K562 (cell line): ENCODE measurements around the gene PPARD. TPM values are rescaled to one million over a fixed set of nuclear protein-coding genes. Genes with fewer than 3 reads are reported as not detected.
A peak's percentile ranks its signal among the peaks of the same experiment; 100 is the strongest.

Experiments
- BCL6 ChIP-seq: fragments of 250-450 bp; sonication (Bioruptor Pico); IDR thresholded peaks from 2 replicates; pipeline ENCODE4 v1.4.0; 2020
- CEBPG ChIP-seq, 3 experiments: fragments of 200-800 bp in 1 of 3; sonication (Bioruptor generic) in 1 of 3; sonication (generic) in 1 of 3; formaldehyde crosslinking in 1 of 3; IDR thresholded peaks in 2 of 3; conservative IDR thresholded peaks in 1 of 3; 2 replicates each; pipeline versions ENCODE4 v1.6.1 to v1.8.0; 2016 to 2022; ENCODE audit warnings: missing compliant biosample characterization in 2 of 3, missing genetic modification characterization in 2 of 3, mild to moderate bottlenecking in 1 of 3, missing genetic modification reagents in 1 of 3
- CHAMP1 ChIP-seq: fragments of 450-650 bp; IDR thresholded peaks from 2 replicates; pipeline ENCODE4 v1.6.1; 2016; ENCODE audit warnings: mild to moderate bottlenecking
- CHD4 ChIP-seq: fragments of 200-600 bp; sonication (generic); IDR thresholded peaks from 3 replicates; pipeline ENCODE4 v1.6.1; 2012; ENCODE audit warnings: low read depth, mild to moderate bottlenecking, mixed read lengths, low read length, inconsistent platforms; ENCODE audit not compliant: insufficient read depth, insufficient replicate concordance, poor library complexity, severe bottlenecking
- GABPA ChIP-seq: fragments of 200-800 bp; sonication (Bioruptor generic); conservative IDR thresholded peaks from 2 replicates; pipeline ENCODE4 v1.6.1; 2016; ENCODE audit warnings: low read depth, missing genetic modification characterization, missing compliant biosample characterization
- HMGN3 ChIP-seq: IDR thresholded peaks from 2 replicates; pipeline ENCODE4 v1.6.1; 2011; ENCODE audit warnings: borderline replicate concordance, low read depth, mild to moderate bottlenecking, mixed read lengths, low read length; ENCODE audit not compliant: insufficient read length; ENCODE audit errors: extremely low read depth
- KHSRP ChIP-seq: fragments of 450-650 bp; IDR thresholded peaks from 2 replicates; pipeline ENCODE4 v1.6.1; 2017
- MAFF ChIP-seq: IDR thresholded peaks from 2 replicates; pipeline ENCODE4 v1.6.1; 2012; ENCODE audit warnings: low read length, improper control_type of control experiment
- MXI1 ChIP-seq: IDR thresholded peaks from 2 replicates; pipeline ENCODE4 v1.6.1; 2011; ENCODE audit warnings: low read depth, mild to moderate bottlenecking, improper control_type of control experiment, low read length
- NR1H2 ChIP-seq: sonication (generic); formaldehyde crosslinking; IDR thresholded peaks from 2 replicates; pipeline ENCODE4 v1.4.0; 2020; ENCODE audit warnings: mild to moderate bottlenecking, missing genetic modification reagents
- PATZ1 ChIP-seq: fragments of 250-450 bp; sonication (Bioruptor Pico); IDR thresholded peaks from 2 replicates; pipeline ENCODE4 v1.5.0; 2020; ENCODE audit warnings: mild to moderate bottlenecking, borderline replicate concordance
- RCOR1 ChIP-seq, 2 experiments: IDR thresholded peaks; 2 replicates each; pipeline ENCODE4 v1.6.1; 2012; ENCODE audit warnings: low read depth in 2 of 2, low read length in 2 of 2, borderline replicate concordance in 1 of 2, improper control_type of control experiment in 1 of 2
- RUNX1 ChIP-seq: sonication (generic); IDR thresholded peaks from 2 replicates; pipeline ENCODE4 v1.6.1; 2016; ENCODE audit warnings: antibody characterized with exemption, low read depth
- SIX5 ChIP-seq, 2 experiments: IDR thresholded peaks; 2 replicates each; pipeline ENCODE4 v1.6.1; 2011; ENCODE audit warnings: low read length in 2 of 2, borderline replicate concordance in 1 of 2, low read depth in 1 of 2, mild to moderate bottlenecking in 1 of 2, moderate library complexity in 1 of 2; ENCODE audit not compliant: insufficient read depth in 1 of 2
- SP1 ChIP-seq: sonication (generic); formaldehyde crosslinking; IDR thresholded peaks from 2 replicates; pipeline ENCODE4 v1.8.1; 2022; ENCODE audit warnings: mild to moderate bottlenecking, missing genetic modification reagents
- SPI1 ChIP-seq: IDR thresholded peaks from 2 replicates; pipeline ENCODE4 v1.6.1; 2011; ENCODE audit warnings: low read depth, low read length, control low read depth, borderline replicate concordance
- TCF15 ChIP-seq: fragments of 250-450 bp; sonication (Bioruptor Pico); IDR thresholded peaks from 2 replicates; pipeline ENCODE4 v1.8.0; 2022; ENCODE audit warnings: moderate library complexity, mild to moderate bottlenecking, inconsistent platforms
- ZNF24 ChIP-seq: fragments of 450-650 bp; IDR thresholded peaks from 2 replicates; pipeline ENCODE4 v1.6.1; 2016
- ZNF408 ChIP-seq: fragments of 250-450 bp; sonication (Bioruptor Pico); IDR thresholded peaks from 2 replicates; pipeline ENCODE4 v1.4.0; 2020; ENCODE audit warnings: low read depth, mild to moderate bottlenecking, moderate library complexity
- polyA plus RNA-seq, 8 experiments: library from polyadenylated mRNA; depleted of rRNA in 4 of 8; stranded (reverse) in 5 of 8; unstranded in 3 of 8; fragments of >200 nt; fragmentation: Nextera tagmentation in 2 of 8; fragmentation: Illumina TruSeq in 1 of 8; extraction: Ambion mirVana in 2 of 8; extraction: Trizol in 1 of 8; gene quantifications; 2 replicates each; pipeline versions ENCODE4 v1.2.1 to v1.2.3, GENCODE V29; 2011 to 2014; ENCODE audit warnings: inconsistent platforms in 1 of 8, missing spikeins in 1 of 8
- total RNA-seq, 7 experiments: library from RNA; depleted of rRNA in 6 of 7; stranded (reverse); fragments of >200 nt in 6 of 7; fragmentation: Illumina TruSeq in 2 of 7; extraction: Trizol in 2 of 7; gene quantifications; 2 replicates each; pipeline versions ENCODE4 v1.2.1 to v1.2.3, GENCODE V29; 2011 to 2021; ENCODE audit warnings: low replicate concordance in 1 of 7

Gene PPARD
- total and polyA plus RNA-seq, 9 of the 15 experiments (the other 6 are each of a cell fraction or from before 2014, with no cell fraction given): 0.14 to 13.2 (median 3.8) TPM

- TF ChIP-seq PATZ1 (no peak), NR1H2 (CRISPR knock-in tag) (no peak), KHSRP (no peak), TCF15 (no peak), CHD4 (no peak), CEBPG (CRISPR knock-in tag; IDR thresholded peaks at IDR 0.05) (no peak), CEBPG (tag; conservative IDR thresholded peaks at IDR 0.05 in 1 of 2, IDR thresholded peaks at IDR 0.05 in 1 of 2) (no peak), BCL6 (no peak), RUNX1 (no peak), ZNF24 (no peak), ZNF408 (no peak), HMGN3 (no peak), SPI1 (no peak), MXI1 (no peak), SP1 (no peak), SIX5 (IDR thresholded peaks at IDR 0.05; ENCODE audit: borderline replicate concordance in 1 of 2, insufficient read depth in 1 of 2, low read depth in 1 of 2, low read length in 2 of 2) (no peak), GABPA (tag) (no peak), RCOR1 (IDR thresholded peaks at IDR 0.05; ENCODE audit: borderline replicate concordance in 1 of 2, low read depth in 2 of 2, low read length in 2 of 2) (peak in 1 of 2 experiments; percentile 17; a peak in 1 of 4 replicates), MAFF (no peak), CHAMP1 (no peak)
Observed at GRCh38 chr6:35294308-35294945, 47.9 kb upstream of the PPARD start (continued).
